ENCODE data around the gene ADD1. TPM values are rescaled to one million over a fixed set of nuclear protein-coding genes. Genes with fewer than 3 reads are reported as not detected.

Gene ADD1
- total and polyA plus RNA-seq, 4 experiments from 2014 or later = 159 to 293 (median 230) TPM

GRCh38 chr4:2931512-2932301 lies 88.1 kb downstream of the ADD1 start:
- Mint-ChIP-seq H3K27ac (peak overlapping the region; percentile 87 to 99 (median 92)), H3K27me3 (no peaks in the 10 kb centered on the region), H3K9me3 (peaks cover 0 to 3% (median 0%) of the 10 kb centered on the region in 8 donors), H3K4me3 (peak overlapping the region; percentile 66 to 96 (median 72)), H3K36me3 (peaks cover 14 to 60% of the 10 kb centered on the region in 2 donors), H3K4me1 (peaks cover 25 to 39% (median 31%) of the 10 kb centered on the region in 4 donors)
- ChIA-PET CTCF (ENCODE audit: partially characterized antibody) (interaction anchor here (1.4 kb wide), 1 partner anchor 23 kb away, joined by 5 read pairs; no protein-coding TSS in a partner anchor), POLR2A (ENCODE audit: partially characterized antibody) (interaction anchor here (0.8 to 2.0 kb wide), 6 partner anchors 8 to 167 kb away, joined by 3 to 12 read pairs (median 4); no protein-coding TSS in a partner anchor)
- Histone ChIP-seq H3K27ac (ENCODE audit: low read depth, low read length) (peak overlapping the region; percentile 70), H3K9me3 (ENCODE audit: control insufficient read depth in 1 of 2, low read length in 2 of 2) (no peaks in the 10 kb centered on the region), H3K27me3 (ENCODE audit: insufficient read depth, low read length) (no peaks in the 10 kb centered on the region), H3K4me3 (ENCODE audit: low read length in 2 of 2) (peak overlapping the region in 1 of 2 donors; percentile 66), H3K36me3 (ENCODE audit: insufficient read depth, low read length) (peaks cover 39% of the 10 kb centered on the region), H3K4me1 (ENCODE audit: insufficient read depth, low read length) (peaks cover 43% of the 10 kb centered on the region)
- peak; percentile 60 to 76 (median 68) for DNase-seq
- intact Hi-C loops (cut with micrococcal nuclease) = loop anchor here (1.0 to 10.0 kb wide), 4 partner anchors 167 to 514 kb away; partner anchors contain the start of genes CFAP99, FAM193A and ZFYVE28

- H3K9me3 ChIP-seq (ENCODE audit: control insufficient read depth in 1 of 2, low read length in 2 of 2) = no peaks in the 10 kb centered on the region
- intact Hi-C loops (cut with micrococcal nuclease) = loop anchor here (5.0 to 10.0 kb wide), 3 partner anchors 185 to 515 kb away; partner anchors contain the start of genes CFAP99, FAM193A and ZFYVE28
- peaks cover 51% of the 10 kb centered on the region for H3K4me1 ChIP-seq (ENCODE audit: insufficient read depth, low read length)
- Mint-ChIP-seq H3K4me1 (peaks cover 31 to 47% (median 38%) of the 10 kb centered on the region in 4 donors), H3K27me3 (no peaks in the 10 kb centered on the region), H3K4me3 (peak overlapping the region; percentile 70 to 96 (median 90)), H3K27ac (peak overlapping the region; percentile 87 to 99 (median 95)), H3K36me3 (peaks cover 14 to 62% of the 10 kb centered on the region in 2 donors), H3K9me3 (peaks cover 0 to 3% (median 0%) of the 10 kb centered on the region in 8 donors)
- peak overlapping the region; percentile 70 for H3K27ac ChIP-seq (ENCODE audit: low read depth, low read length)
- H3K27me3 ChIP-seq (ENCODE audit: insufficient read depth, low read length) = no peaks in the 10 kb centered on the region
- peak overlapping the region in 1 of 2 donors; percentile 66 for H3K4me3 ChIP-seq (ENCODE audit: low read length in 2 of 2)
- ChIA-PET POLR2A (ENCODE audit: partially characterized antibody) (interaction anchor here (0.8 to 2.0 kb wide), 6 partner anchors 9 to 134 kb away, joined by 3 to 12 read pairs (median 4); partner anchors contain the start of genes GRK4 and NOP14), CTCF (ENCODE audit: partially characterized antibody) (interaction anchor here (1.4 kb wide), 1 partner anchor 22 kb away, joined by 5 read pairs; no protein-coding TSS in a partner anchor)
- DNase-seq = peak in 1 of 5 donors; percentile 23
- H3K36me3 ChIP-seq (ENCODE audit: insufficient read depth, low read length) = peaks cover 31% of the 10 kb centered on the region
Observed at GRCh38 chr4:2932321-2932950, 88.8 kb downstream of the ADD1 start.

GRCh38 chr4:2932951-2933565 lies 89.4 kb downstream of the ADD1 start:
- Histone ChIP-seq H3K4me1 (ENCODE audit: insufficient read depth, low read length) (peaks cover 56% of the 10 kb centered on the region), H3K36me3 (ENCODE audit: insufficient read depth, low read length) (peaks cover 25% of the 10 kb centered on the region), H3K27ac (ENCODE audit: low read depth, low read length) (peak overlapping the region; percentile 70), H3K27me3 (ENCODE audit: insufficient read depth, low read length) (no peaks in the 10 kb centered on the region), H3K4me3 (ENCODE audit: low read length in 2 of 2) (peak overlapping the region; percentile 6 to 66), H3K9me3 (ENCODE audit: control insufficient read depth in 1 of 2, low read length in 2 of 2) (no peaks in the 10 kb centered on the region)
- H3K4me3 Mint-ChIP-seq = peak overlapping the region; percentile 81 to 96 (median 90)
- H3K4me1 Mint-ChIP-seq = peaks cover 33 to 48% (median 41%) of the 10 kb centered on the region in 4 donors
- peak in 3 of 5 donors; percentile 23 to 36 (median 30) for DNase-seq
- H3K27ac Mint-ChIP-seq = peak overlapping the region; percentile 95 to 99 (median 96)
- ChIA-PET POLR2A (ENCODE audit: partially characterized antibody) (interaction anchor here (0.8 to 2.0 kb wide), 4 partner anchors 8 to 30 kb away, joined by 3 to 12 read pairs (median 4); partner anchors contain the start of genes GRK4 and NOP14), CTCF (ENCODE audit: partially characterized antibody) (no interaction called here)
- intact Hi-C loops (cut with micrococcal nuclease) = loop anchor here (5.0 to 10.0 kb wide), 3 partner anchors 186 to 516 kb away; partner anchors contain the start of genes CFAP99, FAM193A and ZFYVE28
- no peaks in the 10 kb centered on the region for H3K27me3 Mint-ChIP-seq
- H3K36me3 Mint-ChIP-seq = peaks cover 11 to 60% of the 10 kb centered on the region in 2 donors
- H3K9me3 Mint-ChIP-seq = peaks cover 0 to under 1% (median 0%) of the 10 kb centered on the region in 8 donors

- ChIA-PET POLR2A (ENCODE audit: partially characterized antibody) (interaction anchor here (1.1 to 2.0 kb wide), 2 partner anchors 15 to 30 kb away, joined by 3 to 6 read pairs; partner anchors contain the start of genes GRK4 and NOP14), CTCF (ENCODE audit: partially characterized antibody) (no interaction called here)
- Histone ChIP-seq H3K4me3 (ENCODE audit: low read length in 2 of 2) (peak overlapping the region; percentile 6 to 66), H3K9me3 (ENCODE audit: control insufficient read depth in 1 of 2, low read length in 2 of 2) (no peaks in the 10 kb centered on the region), H3K36me3 (ENCODE audit: insufficient read depth, low read length) (peaks cover 22% of the 10 kb centered on the region), H3K27me3 (ENCODE audit: insufficient read depth, low read length) (no peaks in the 10 kb centered on the region), H3K4me1 (ENCODE audit: insufficient read depth, low read length) (peaks cover 56% of the 10 kb centered on the region), H3K27ac (ENCODE audit: low read depth, low read length) (peak overlapping the region; percentile 70)
- Mint-ChIP-seq H3K27ac (peak overlapping the region; percentile 95 to 99 (median 96)), H3K4me3 (peak overlapping the region; percentile 81 to 96 (median 90)), H3K36me3 (peaks cover 10 to 57% of the 10 kb centered on the region in 2 donors), H3K9me3 (no peaks in the 10 kb centered on the region), H3K4me1 (peaks cover 33 to 49% (median 41%) of the 10 kb centered on the region in 4 donors), H3K27me3 (no peaks in the 10 kb centered on the region)
- DNase-seq = no peak
- intact Hi-C loops (cut with micrococcal nuclease) = loop anchor here (1.0 to 10.0 kb wide), 6 partner anchors 21 to 516 kb away; partner anchors contain the start of genes ADD1, CFAP99, FAM193A and GRK4
Observed at GRCh38 chr4:2933566-2934076, 90.0 kb downstream of the ADD1 start.

- peak overlapping the region; percentile 97 for H3K27ac ChIP-seq (ENCODE audit: low read depth, low read length)
- H3K4me1 ChIP-seq (ENCODE audit: insufficient read depth, low read length) = peaks cover 56% of the 10 kb centered on the region
- Mint-ChIP-seq H3K27me3 (no peaks in the 10 kb centered on the region), H3K9me3 (no peaks in the 10 kb centered on the region), H3K4me1 (peaks cover 35 to 55% (median 44%) of the 10 kb centered on the region in 4 donors), H3K36me3 (peaks cover 10 to 57% of the 10 kb centered on the region in 2 donors), H3K4me3 (peak overlapping the region; percentile 40 to 93 (median 86)), H3K27ac (peak overlapping the region in 5 of 7 donors; percentile 13 to 99 (median 63))
- H3K27me3 ChIP-seq (ENCODE audit: insufficient read depth, low read length) = no peaks in the 10 kb centered on the region
- intact Hi-C loops (cut with micrococcal nuclease) = loop anchor here (1.0 to 10.0 kb wide), 6 partner anchors 21 to 517 kb away; partner anchors contain the start of genes ADD1, CFAP99, FAM193A and GRK4
- H3K36me3 ChIP-seq (ENCODE audit: insufficient read depth, low read length) = peaks cover 22% of the 10 kb centered on the region
- peak; percentile 44 to 62 (median 49) for DNase-seq
- peak overlapping the region in 1 of 2 donors; percentile 92 for H3K4me3 ChIP-seq (ENCODE audit: low read length in 2 of 2)
- CTCF ChIA-PET (ENCODE audit: partially characterized antibody) = no interaction called here
- H3K9me3 ChIP-seq (ENCODE audit: control insufficient read depth in 1 of 2, low read length in 2 of 2) = no peaks in the 10 kb centered on the region
- POLR2A ChIA-PET (ENCODE audit: partially characterized antibody) = interaction anchor here (1.1 to 5.4 kb wide), 10 partner anchors 10 to 398 kb away, joined by 3 to 82 read pairs (median 13); partner anchors contain the start of genes FAM193A, GRK4, NOP14 and TNIP2
Observed at GRCh38 chr4:2934077-2934812, 90.6 kb downstream of the ADD1 start.
